LNCaP clone FGC (cell line): ENCODE measurements around the gene FADS1.

Experiments used
- DNase-seq: peaks from one replicate; pipeline ENCODE4 v3.0.0-alpha.2; 2011; ENCODE audit warnings: low read depth
- H3K4me3 ChIP-seq: 2 replicates; pipeline ENCODE4 v1.5.1; 2011; ENCODE audit warnings: mild to moderate bottlenecking, low read depth, low read length, control low read depth
- CTCF ChIP-seq: IDR thresholded peaks from 2 replicates; pipeline ENCODE4 v1.5.1; 2012; ENCODE audit warnings: mild to moderate bottlenecking; ENCODE audit not compliant: control insufficient read depth, insufficient read depth; ENCODE audit errors: extremely low read depth

Gene FADS1

GRCh38 chr11:61816736-61817455, at the start of gene FADS1:
Gene FADS1 (minus strand): TSS chr11:61817003. CDS start chr11:61816929, 74 bp downstream.
- TF ChIP-seq CTCF, result peak; percentile 70
- peak within 1 kb of the TSS; percentile 78 for H3K4me3 ChIP-seq
- no peak for DNase-seq

DNA sequence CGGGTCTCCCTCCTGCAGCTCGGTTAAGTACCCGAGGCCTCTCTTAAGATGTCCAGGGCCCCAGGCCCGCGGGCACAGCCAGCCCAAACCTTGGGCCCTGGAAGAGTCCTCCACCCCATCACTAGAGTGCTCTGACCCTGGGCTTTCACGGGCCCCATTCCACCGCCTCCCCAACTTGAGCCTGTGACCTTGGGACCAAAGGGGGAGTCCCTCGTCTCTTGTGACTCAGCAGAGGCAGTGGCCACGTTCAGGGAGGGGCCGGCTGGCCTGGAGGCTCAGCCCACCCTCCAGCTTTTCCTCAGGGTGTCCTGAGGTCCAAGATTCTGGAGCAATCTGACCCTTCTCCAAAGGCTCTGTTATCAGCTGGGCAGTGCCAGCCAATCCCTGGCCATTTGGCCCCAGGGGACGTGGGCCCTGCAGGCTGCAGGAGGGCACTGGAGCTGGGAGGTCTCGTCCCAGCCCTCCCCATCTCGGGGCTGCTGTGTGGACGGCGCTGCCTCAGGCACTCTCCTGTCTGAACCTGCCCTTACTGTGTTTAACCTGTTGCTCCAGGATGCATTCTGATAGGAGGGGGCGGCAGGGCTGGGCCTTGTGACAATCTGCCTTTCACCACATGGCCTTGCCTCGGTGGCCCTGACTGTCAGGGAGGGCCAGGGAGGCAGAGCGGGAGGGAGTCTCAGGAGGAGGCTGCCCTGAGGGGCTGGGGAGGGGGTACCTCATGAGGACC, 49.6 kb upstream of the FADS1 start:
- no peak overlapping the region for H3K4me3 ChIP-seq
- no peak for DNase-seq
- TF ChIP-seq CTCF, result no peak

GRCh38 chr11:61864814-61865775, 48.3 kb upstream of the FADS1 start:
- no peak overlapping the region for H3K4me3 ChIP-seq
- no peak for TF ChIP-seq CTCF
- DNase-seq, result no peak

GRCh38 chr11:61863548-61864081, 46.8 kb upstream of the FADS1 start:
- H3K4me3 ChIP-seq, result no peak overlapping the region
- no peak for DNase-seq
- no peak for TF ChIP-seq CTCF

DNA sequence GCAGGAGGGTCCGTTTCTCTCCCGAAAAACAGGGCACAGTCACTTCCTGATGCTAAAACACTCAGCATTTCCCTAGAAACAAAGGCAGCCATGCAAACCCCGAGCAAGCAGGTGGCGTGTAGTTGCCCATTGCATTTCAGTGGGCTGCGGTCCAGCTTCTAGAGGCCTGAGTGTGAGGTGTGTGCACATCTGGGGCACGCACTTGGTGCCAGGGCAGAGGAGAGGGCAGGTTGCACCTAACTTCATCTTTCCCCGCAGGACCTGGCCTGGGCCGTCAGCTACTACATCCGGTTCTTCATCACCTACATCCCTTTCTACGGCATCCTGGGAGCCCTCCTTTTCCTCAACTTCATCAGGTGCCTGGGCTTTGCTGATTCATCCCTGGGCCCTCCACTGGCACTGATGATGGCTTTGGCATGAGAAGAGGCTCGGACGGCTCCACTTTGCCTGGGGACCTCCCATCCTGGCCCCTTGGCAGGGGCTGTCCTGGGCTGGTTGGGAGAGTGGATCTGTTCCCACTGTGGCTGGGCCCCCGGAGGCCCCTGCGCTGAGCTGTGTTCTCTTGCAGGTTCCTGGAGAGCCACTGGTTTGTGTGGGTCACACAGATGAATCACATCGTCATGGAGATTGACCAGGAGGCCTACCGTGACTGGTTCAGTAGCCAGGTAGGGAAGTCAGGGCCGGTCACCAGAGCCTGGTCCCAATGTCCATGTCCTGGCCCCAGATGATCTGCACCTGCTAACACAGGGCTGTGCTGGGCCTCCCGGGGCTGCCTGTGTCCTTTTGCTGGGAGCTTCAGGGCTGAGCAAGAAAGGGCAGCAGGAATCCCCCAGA, 46.1 kb upstream of the FADS1 start:
- DNase-seq, result no peak
- H3K4me3 ChIP-seq, result no peak overlapping the region
- no peak for TF ChIP-seq CTCF

DNA sequence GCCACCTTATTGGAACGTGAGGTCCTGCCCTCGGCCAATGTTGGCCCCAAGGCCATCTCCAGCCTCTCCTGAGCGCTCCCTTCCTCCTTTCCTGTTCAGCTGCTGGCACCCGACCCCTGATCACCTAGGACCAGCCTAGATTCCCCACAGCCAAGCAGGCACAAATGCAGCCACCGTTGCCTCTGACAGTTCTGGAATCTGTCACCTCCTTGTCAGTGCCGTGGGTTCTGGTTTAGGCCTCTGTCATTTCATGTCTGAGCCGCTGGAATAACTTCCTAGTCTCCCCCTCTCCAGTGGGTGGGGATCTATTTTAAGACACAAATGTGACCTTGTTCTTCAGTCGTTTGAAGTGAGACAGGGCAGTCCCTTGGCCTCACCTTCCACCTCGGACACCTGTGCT, 44.8 kb upstream of the FADS1 start:
- TF ChIP-seq CTCF, result no peak
- DNase-seq, result no peak
- H3K4me3 ChIP-seq, result no peak overlapping the region
